OCI-LY7 (cell line): ENCODE results near the gene PHRF1.

ENCODE experiments used
- CTCF ChIP-seq: fragments of 200-600 bp; sonication (generic); conservative IDR thresholded peaks from 2 replicates; pipeline ENCODE4 v1.5.1; 2014; ENCODE audit warnings: mild to moderate bottlenecking, antibody characterized with exemption, low read length, moderate library complexity, mixed read lengths
- EZH2phosphoT487 ChIP-seq: fragments of 200-600 bp; sonication (generic); IDR thresholded peaks from 2 replicates; pipeline ENCODE4 v1.6.1; 2018; ENCODE audit warnings: low read depth, borderline replicate concordance, mild to moderate bottlenecking, mixed run types, antibody characterized with exemption, low read length, moderate library complexity, mixed read lengths

GRCh38 chr11:619628-620050, 43.4 kb downstream of the PHRF1 start:
- TF ChIP-seq CTCF (no peak), EZH2phosphoT487 (no peak)
